Muscle layer of colon (tissue), 2 donors: ENCODE measurements around the gene CA5A.
"Not testable (repeated sequence)": the region's sequence is repeated elsewhere in the genome, so short reads cannot be mapped to it uniquely, and the experiment has no call there.

Experiments used
- H3K27ac ChIP-seq: one replicate; pipeline ENCODE4 v1.7.0; 2013; ENCODE audit warnings: low read depth, mild to moderate bottlenecking, low read length, moderate library complexity
- H3K27me3 ChIP-seq, 2 donors: one replicate each; pipeline ENCODE4 v1.7.0; 2013; ENCODE audit warnings: low read length in 2 of 2, mild to moderate bottlenecking in 2 of 2; ENCODE audit not compliant: insufficient read depth in 2 of 2, control insufficient read depth in 1 of 2
- H3K36me3 ChIP-seq: one replicate; pipeline ENCODE4 v1.7.0; 2013; ENCODE audit warnings: mild to moderate bottlenecking, low read length; ENCODE audit not compliant: insufficient read depth
- H3K4me1 ChIP-seq: one replicate; pipeline ENCODE4 v1.7.0; 2013; ENCODE audit warnings: mild to moderate bottlenecking, low read length; ENCODE audit not compliant: insufficient read depth
- H3K4me3 ChIP-seq, 2 donors: one replicate each; pipeline ENCODE4 v1.7.0; 2013; ENCODE audit warnings: low read length in 2 of 2, low read depth in 1 of 2, mild to moderate bottlenecking in 1 of 2, moderate library complexity in 1 of 2
- H3K9ac ChIP-seq: one replicate; pipeline ENCODE4 v1.7.0; 2013; ENCODE audit warnings: low read length
- H3K9me3 ChIP-seq: one replicate; pipeline ENCODE4 v1.7.0; 2013; ENCODE audit warnings: mild to moderate bottlenecking, low read length
- donor health status: abdominal sarcoma.
- donor health status: Adenocarcinoma of cecum.

Gene CA5A

DNA sequence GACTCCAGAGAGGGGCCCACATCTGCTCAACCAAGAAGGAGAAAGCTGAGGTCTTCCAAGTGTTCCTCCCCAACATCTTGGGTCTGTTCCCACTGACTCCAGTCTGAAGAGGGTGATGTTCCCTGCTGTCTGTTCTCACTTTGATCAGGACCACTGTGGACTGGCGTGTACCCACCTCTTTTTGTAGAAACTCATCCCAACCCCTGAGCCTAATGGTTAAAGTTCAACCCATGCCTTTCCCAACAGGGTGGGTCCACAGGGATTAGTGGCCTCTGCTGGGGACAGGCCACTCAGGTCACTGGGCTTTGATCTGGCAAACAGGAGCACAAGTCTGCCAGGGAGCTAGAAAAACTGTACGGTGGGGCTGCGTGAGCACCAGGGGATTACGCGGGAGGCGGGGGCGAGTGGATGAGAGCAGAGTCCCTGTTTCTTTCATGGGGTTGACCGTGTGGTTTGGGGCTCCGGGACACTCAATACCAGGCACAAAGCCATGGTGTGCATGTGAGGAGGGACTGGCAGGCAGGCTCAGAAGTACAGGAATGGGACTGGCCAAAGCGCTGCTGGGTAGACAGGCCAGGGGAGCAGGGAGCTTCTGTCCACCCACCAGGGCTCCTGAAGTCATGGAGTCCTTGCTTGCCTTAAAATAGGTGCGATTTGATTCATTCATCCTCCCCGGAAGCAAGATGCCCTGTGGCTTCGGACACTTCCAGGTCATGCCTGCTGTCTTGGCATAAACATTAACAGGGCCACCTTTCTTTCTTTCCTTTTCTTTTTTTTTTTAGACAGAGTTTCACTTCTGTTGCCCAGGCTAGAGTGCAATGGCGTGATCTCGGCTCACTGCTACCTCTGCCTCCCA, at the start of gene CA5A:
CA5A (minus strand) TSS at position 155 of the 856 bp plus-strand sequence; CDS start at position 76, 79 bp downstream.
- Histone ChIP-seq H3K4me3 (no peak within 1 kb of the TSS), H3K9ac (no peak within 1 kb of the TSS), H3K27me3 (no peaks in the 10 kb centered on the region), H3K9me3 (no peaks in the 10 kb centered on the region), H3K4me1 (no peaks in the 10 kb centered on the region), H3K27ac (no peak within 1 kb of the TSS), H3K36me3 (no peaks in the 10 kb centered on the region)

DNA sequence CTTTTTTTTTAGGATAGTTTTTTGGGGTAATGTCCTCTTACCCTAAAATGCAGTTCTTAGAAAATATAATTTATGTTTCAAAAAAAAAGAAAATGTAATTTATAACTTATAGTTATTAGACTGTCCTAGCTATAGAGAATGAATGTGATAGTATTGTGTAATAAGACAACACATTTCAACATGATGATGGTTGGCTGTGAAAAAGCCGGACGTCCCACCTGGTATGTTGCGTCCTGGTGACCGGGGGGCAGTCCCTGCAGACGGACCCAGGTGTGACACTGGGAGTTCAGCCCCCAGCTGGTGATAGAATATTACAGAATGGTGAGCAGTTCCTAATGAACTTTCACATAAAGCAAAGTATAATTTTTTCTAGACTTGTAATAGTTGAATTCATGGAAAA, 49.2 kb upstream of the CA5A start:
- H3K9me3 ChIP-seq, H3K4me3 ChIP-seq, H3K4me1 ChIP-seq, H3K9ac ChIP-seq, H3K27me3 ChIP-seq, H3K27ac ChIP-seq: not testable (repeated sequence)
- H3K36me3 ChIP-seq, result peaks cover 16% of the 10 kb centered on the region

DNA sequence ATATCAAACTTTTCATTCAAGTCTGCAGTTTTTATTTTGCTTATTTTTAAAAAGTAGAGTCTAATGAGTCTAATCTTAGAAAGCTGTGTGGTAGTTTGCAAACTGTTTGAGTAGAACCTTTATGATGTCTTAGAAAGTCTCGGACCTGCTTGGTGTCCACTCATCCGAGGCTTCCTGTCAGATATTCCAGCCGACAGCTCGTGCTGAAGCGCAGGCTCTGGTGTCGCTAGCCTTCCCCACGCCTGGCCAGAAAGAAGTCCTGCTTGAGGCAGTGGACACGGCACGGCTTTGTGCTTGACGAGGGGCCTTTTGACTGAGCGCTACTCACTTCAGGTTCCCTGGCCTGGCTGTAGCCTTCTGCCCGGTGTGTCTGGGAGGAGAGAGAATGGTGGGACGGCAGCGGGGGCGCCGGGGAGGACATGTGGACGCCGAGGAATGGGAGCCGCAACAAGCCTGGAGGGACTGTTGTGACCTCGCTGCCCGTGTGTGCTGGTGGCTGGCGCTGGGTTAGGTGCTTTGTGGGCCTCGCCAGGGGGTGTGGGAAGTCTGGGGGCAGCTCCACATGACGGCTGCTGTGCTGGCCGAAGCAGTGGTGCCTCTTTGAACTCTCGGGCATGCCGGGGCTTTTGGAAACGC, 48.4 kb upstream of the CA5A start:
- Histone ChIP-seq H3K9ac (no peak overlapping the region), H3K4me3 (no peak overlapping the region), H3K4me1 (no peaks in the 10 kb centered on the region), H3K27ac (no peak overlapping the region), H3K27me3 (no peaks in the 10 kb centered on the region), H3K9me3 (no peaks in the 10 kb centered on the region), H3K36me3 (peaks cover 16% of the 10 kb centered on the region)

DNA sequence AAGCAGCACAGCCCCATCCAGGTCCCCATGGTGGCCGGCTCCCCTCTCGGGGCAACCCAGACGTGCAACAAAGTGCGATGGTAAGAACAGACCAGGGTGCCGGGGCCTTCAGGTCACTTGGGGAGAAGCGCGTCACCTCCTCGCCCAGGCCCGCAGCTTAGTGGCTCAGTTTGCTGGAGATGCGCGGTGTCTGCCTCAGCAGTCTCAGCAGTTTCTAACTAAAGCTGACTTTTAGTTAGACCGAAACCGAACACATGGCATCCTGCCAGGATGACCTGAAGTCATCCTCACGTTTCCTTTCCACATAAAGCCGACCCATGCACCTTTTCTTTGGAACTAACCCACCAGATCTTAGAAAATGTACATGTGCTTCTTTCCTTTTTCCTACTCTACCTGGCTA, 47.9 kb upstream of the CA5A start:
- H3K4me1 ChIP-seq, H3K9me3 ChIP-seq, H3K27ac ChIP-seq, H3K4me3 ChIP-seq, H3K27me3 ChIP-seq, H3K9ac ChIP-seq: not testable (repeated sequence)
- peaks cover 16% of the 10 kb centered on the region for H3K36me3 ChIP-seq

- H3K4me3 ChIP-seq, H3K4me1 ChIP-seq, H3K27me3 ChIP-seq, H3K27ac ChIP-seq, H3K9ac ChIP-seq, H3K9me3 ChIP-seq: not testable (repeated sequence)
- H3K36me3 ChIP-seq, result peaks cover 16% of the 10 kb centered on the region
Observed at GRCh38 chr16:87983737-87984097, 47.4 kb upstream of the CA5A start.

GRCh38 chr16:87983072-87983736, 46.9 kb upstream of the CA5A start:
- H3K27ac ChIP-seq, H3K4me3 ChIP-seq, H3K9ac ChIP-seq, H3K4me1 ChIP-seq, H3K27me3 ChIP-seq, H3K9me3 ChIP-seq: not testable (repeated sequence)
- peaks cover 16% of the 10 kb centered on the region for H3K36me3 ChIP-seq

DNA sequence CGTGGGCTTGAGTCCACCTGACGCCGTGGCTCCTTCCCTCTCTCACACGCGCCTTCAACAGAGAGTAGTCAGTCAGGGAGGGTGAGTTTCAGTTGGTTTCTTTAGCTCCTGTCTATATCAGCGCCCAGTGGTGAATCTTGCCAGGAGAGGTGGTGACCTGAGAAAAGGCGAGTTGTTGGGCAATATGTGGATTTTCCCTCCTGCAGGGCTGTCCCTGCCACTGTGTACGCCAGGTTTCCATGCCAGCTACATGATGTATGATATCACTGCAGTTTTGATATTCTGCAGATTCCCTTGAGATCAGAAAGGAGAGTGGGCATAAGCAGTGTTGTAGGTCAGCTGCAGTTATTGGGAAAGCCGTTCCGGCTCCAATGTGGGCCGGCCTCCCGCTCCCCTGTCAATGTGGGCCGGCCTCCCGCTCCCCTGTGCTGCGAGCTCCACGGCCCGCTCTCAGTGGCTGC, 46.3 kb upstream of the CA5A start:
- Histone ChIP-seq H3K27me3 (no peaks in the 10 kb centered on the region), H3K27ac (no peak overlapping the region), H3K9ac (no peak overlapping the region), H3K9me3 (no peaks in the 10 kb centered on the region), H3K4me1 (no peaks in the 10 kb centered on the region), H3K36me3 (peaks cover 16% of the 10 kb centered on the region), H3K4me3 (no peak overlapping the region)

- H3K9ac ChIP-seq, H3K4me1 ChIP-seq, H3K9me3 ChIP-seq, H3K4me3 ChIP-seq, H3K27me3 ChIP-seq, H3K27ac ChIP-seq: not testable (repeated sequence)
- peaks cover 16% of the 10 kb centered on the region for H3K36me3 ChIP-seq
Observed at GRCh38 chr16:87981376-87981775, 45.0 kb upstream of the CA5A start.

- H3K9me3 ChIP-seq, H3K4me3 ChIP-seq, H3K9ac ChIP-seq, H3K4me1 ChIP-seq, H3K27me3 ChIP-seq, H3K27ac ChIP-seq: not testable (repeated sequence)
- peaks cover 16% of the 10 kb centered on the region for H3K36me3 ChIP-seq
Observed at GRCh38 chr16:87979911-87980630, 43.7 kb upstream of the CA5A start.

DNA sequence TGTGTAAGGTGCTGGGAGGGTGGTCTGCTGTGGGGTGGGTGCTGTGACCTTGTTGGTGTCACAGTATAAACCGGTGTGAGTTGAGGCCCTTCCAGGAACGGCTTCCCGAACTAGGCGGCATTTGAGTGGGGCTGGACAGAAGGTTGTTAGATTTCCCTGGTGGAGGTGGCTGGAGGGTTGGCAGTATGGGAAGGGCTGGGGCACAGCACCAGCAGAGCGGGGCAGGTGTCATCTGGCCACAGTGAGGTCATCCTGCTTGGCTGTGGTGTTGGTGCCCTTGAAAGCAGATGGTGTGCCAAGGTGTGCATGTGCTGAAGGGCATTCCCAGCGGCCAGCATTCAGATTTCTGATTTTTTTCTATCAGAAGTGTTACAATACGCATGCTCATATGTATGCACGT, 43.0 kb upstream of the CA5A start:
- H3K27ac ChIP-seq, result no peak overlapping the region
- H3K4me3 ChIP-seq, result no peak overlapping the region
- no peaks in the 10 kb centered on the region for H3K9me3 ChIP-seq
- peaks cover 9% of the 10 kb centered on the region for H3K36me3 ChIP-seq
- no peak overlapping the region for H3K9ac ChIP-seq
- H3K4me1 ChIP-seq, result no peaks in the 10 kb centered on the region
- no peaks in the 10 kb centered on the region for H3K27me3 ChIP-seq

- Histone ChIP-seq H3K27me3 (no peaks in the 10 kb centered on the region), H3K4me3 (no peak overlapping the region), H3K36me3 (peaks cover 8% of the 10 kb centered on the region), H3K27ac (no peak overlapping the region), H3K4me1 (no peaks in the 10 kb centered on the region), H3K9me3 (no peaks in the 10 kb centered on the region), H3K9ac (no peak overlapping the region)
Observed at GRCh38 chr16:87978127-87978526, 41.8 kb upstream of the CA5A start.
